Stimulated activated CD4-positive, alpha-beta T cell treated with anti-CD3 and anti-CD28 coated beads, TNF-alpha, amount 100 ng/mL, for 48 hours (primary cell): ENCODE data around the gene GTPBP4.
A peak's percentile ranks its signal among the peaks of the same experiment; 100 is the strongest.
"Not testable (repeated sequence)": the region's sequence is repeated elsewhere in the genome, so short reads cannot be mapped to it uniquely, and the experiment has no call there.

Experiments used
- DNase-seq, 3 donors: peaks; one replicate each; pipeline ENCODE4 v3.0.0-alpha.2; 2020; ENCODE audit warnings: low read depth in 3 of 3

The GTPBP4 gene

GRCh38 chr10:1024103-1024502 is 35.9 kb downstream of the GTPBP4 start:
- no peak for DNase-seq

GRCh38 chr10:1025683-1026082 is 37.4 kb downstream of the GTPBP4 start, which contains the start of gene IDI2:
TSS of gene IDI2 (minus strand) at chr10:1025859. CDS start at chr10:1024723, 1,136 bp downstream.
- no peak for DNase-seq

- DNase-seq, result no peak
Observed at GRCh38 chr10:1026578-1026977, 38.3 kb downstream of the GTPBP4 start.

GRCh38 chr10:1029838-1030237 is 41.6 kb downstream of the GTPBP4 start:
- no peak for DNase-seq

GRCh38 chr10:1033601-1034000 is 45.4 kb downstream of the GTPBP4 start:
- no peak for DNase-seq

GRCh38 chr10:1034758-1035157 is 46.5 kb downstream of the GTPBP4 start:
- no peak for DNase-seq

GRCh38 chr10:1035201-1035600 is 47.0 kb downstream of the GTPBP4 start:
- DNase-seq, result no peak

GRCh38 chr10:1036341-1036791 is 48.1 kb downstream of the GTPBP4 start:
- peak in 1 of 3 donors; percentile 29 for DNase-seq

GRCh38 chr10:1037098-1037497 is 48.9 kb downstream of the GTPBP4 start:
- no peak for DNase-seq

- DNase-seq, result not testable (repeated sequence)
Observed at GRCh38 chr10:1038769-1039168, 50.5 kb downstream of the GTPBP4 start.

- DNase-seq, result no peak
Observed at GRCh38 chr10:1040133-1040532, 51.9 kb downstream of the GTPBP4 start.

GRCh38 chr10:1041514-1041913 is 53.3 kb downstream of the GTPBP4 start:
- no peak for DNase-seq

- no peak for DNase-seq
Observed at GRCh38 chr10:1043532-1043995, 55.3 kb downstream of the GTPBP4 start.

GRCh38 chr10:1044146-1044545 is 55.9 kb downstream of the GTPBP4 start:
- DNase-seq, result no peak

- DNase-seq, result no peak
Observed at GRCh38 chr10:1044964-1045363, 56.7 kb downstream of the GTPBP4 start.

- no peak for DNase-seq
Observed at GRCh38 chr10:1045415-1045814, 57.2 kb downstream of the GTPBP4 start.

- peak in 1 of 3 donors; percentile 21 for DNase-seq
Observed at GRCh38 chr10:1047937-1048336, 59.7 kb downstream of the GTPBP4 start.

GRCh38 chr10:1048349-1048731 is 60.1 kb downstream of the GTPBP4 start:
- DNase-seq, result no peak

- peak; percentile 92 to 95 (median 92) for DNase-seq
Observed at GRCh38 chr10:1048732-1049424, 60.6 kb downstream of the GTPBP4 start, which contains the start of gene IDI1. TSS of gene IDI1 (minus strand) at chr10:1049119. CDS start at chr10:1049003, 116 bp downstream.

GRCh38 chr10:1049425-1049958 is 61.3 kb downstream of the GTPBP4 start:
- DNase-seq, result peak in 1 of 3 donors; percentile 24

GRCh38 chr10:1050145-1050544 is 61.9 kb downstream of the GTPBP4 start:
- no peak for DNase-seq

GRCh38 chr10:1050554-1050953 is 62.3 kb downstream of the GTPBP4 start:
- DNase-seq, result no peak

GRCh38 chr10:1054684-1055083 is 66.5 kb downstream of the GTPBP4 start:
- DNase-seq, result no peak
